H1 (cell line): ENCODE results near the gene FGR. TPM values are rescaled to one million over a fixed set of nuclear protein-coding genes. Genes with fewer than 3 reads are reported as not detected.
"Not testable (repeated sequence)": the region's sequence is repeated elsewhere in the genome, so short reads cannot be mapped to it uniquely, and the experiment has no call there.

Experiments used
- CTCF ChIA-PET: fragments of 300-600 bp; sonication (Branson Sonifier 250); formaldehyde crosslinking; loops from one replicate; lab custom pipeline; 2021; ENCODE audit not compliant: partially characterized antibody; lab: Charles Lee
- POLR2A ChIA-PET: fragments of 300-600 bp; sonication (Branson Sonifier 250); formaldehyde crosslinking; loops from one replicate; lab custom pipeline; 2021; ENCODE audit warnings: inconsistent platforms; ENCODE audit not compliant: partially characterized antibody; lab: Charles Lee
- DNase-seq, 2 experiments: peaks; one replicate each; pipeline versions ENCODE4 v3.0.0 to v3.0.0-alpha.2; 2010 to 2022; ENCODE audit warnings: low spot score in 2 of 2, low read depth in 1 of 2, mixed read lengths in 1 of 2
- FAIRE-seq: peaks from 2 replicates; lab custom pipeline; 2011; peaks lifted over from hg19 to GRCh38; lab: Jason Lieb, UNC
- H2AFZ ChIP-seq: 2 replicates; pipeline ENCODE4 v1.8.1; 2012; ENCODE audit warnings: low read length, inconsistent platforms
- H2AK5ac ChIP-seq: 2 replicates; pipeline ENCODE4 v1.6.1; 2013; ENCODE audit warnings: low read depth, low read length
- H2BK120ac ChIP-seq: replicated peaks from 2 replicates; pipeline ENCODE3; 2013; ENCODE audit warnings: low read depth, low read length, inconsistent platforms
- H2BK12ac ChIP-seq: 2 replicates; pipeline ENCODE4 v1.6.1; 2013; ENCODE audit warnings: low read depth, low read length
- H2BK15ac ChIP-seq: 2 replicates; pipeline ENCODE4 v1.6.1; 2013; ENCODE audit warnings: low read length
- H2BK20ac ChIP-seq: 2 replicates; pipeline ENCODE4 v1.6.1; 2013; ENCODE audit warnings: low read length
- H2BK5ac ChIP-seq: 2 replicates; pipeline ENCODE4 v1.6.1; 2013; ENCODE audit warnings: low read depth, low read length
- H3K14ac ChIP-seq: 2 replicates; pipeline ENCODE4 v1.6.1; 2013; ENCODE audit warnings: inconsistent platforms; ENCODE audit not compliant: insufficient read length
- H3K18ac ChIP-seq: 2 replicates; pipeline ENCODE4 v1.6.1; 2013; ENCODE audit warnings: low read length; ENCODE audit errors: extremely low read depth
- H3K23ac ChIP-seq: 2 replicates; pipeline ENCODE4 v1.6.1; 2013; ENCODE audit warnings: inconsistent platforms; ENCODE audit not compliant: insufficient read length
- H3K23me2 ChIP-seq: 2 replicates; pipeline ENCODE4 v1.6.1; 2013; ENCODE audit warnings: low read depth, low read length
- H3K27ac ChIP-seq: 2 replicates; pipeline ENCODE4 v1.6.1; 2011; ENCODE audit warnings: low read depth, low read length, inconsistent platforms
- H3K27me3 ChIP-seq, 4 experiments: replicated peaks in 1 of 4; 1 replicate in 1 of 4; 2 replicates in 3 of 4; pipeline versions ENCODE4 v1.6.1 to v1.8.1; 2011 to 2013; ENCODE audit warnings: low read length in 3 of 4, mild to moderate bottlenecking in 3 of 4, inconsistent platforms in 2 of 4, mixed read lengths in 2 of 4, moderate library complexity in 1 of 4; ENCODE audit not compliant: control insufficient read depth in 3 of 4, insufficient read depth in 3 of 4; ENCODE audit errors: extremely low read depth in 1 of 4
- H3K36me3 ChIP-seq, 4 experiments: 2 replicates each; pipeline versions ENCODE4 v1.6.1 to v1.8.1; 2011 to 2013; ENCODE audit warnings: mild to moderate bottlenecking in 4 of 4, low read length in 3 of 4, moderate library complexity in 2 of 4, control low read depth in 1 of 4, inconsistent platforms in 1 of 4; ENCODE audit not compliant: insufficient read depth in 4 of 4, control insufficient read depth in 2 of 4
- H3K4ac ChIP-seq: replicated peaks from 2 replicates; pipeline ENCODE3; 2013; ENCODE audit warnings: low read length, low read depth, mixed read lengths, inconsistent platforms; ENCODE audit not compliant: insufficient read length
- H3K4me1 ChIP-seq, 4 experiments: replicated peaks in 1 of 4; 1 replicate in 1 of 4; 2 replicates in 3 of 4; pipeline versions ENCODE4 v1.6.1 to v1.8.1; 2011 to 2013; ENCODE audit warnings: low read length in 3 of 4, inconsistent platforms in 2 of 4, mixed read lengths in 1 of 4; ENCODE audit not compliant: insufficient read depth in 4 of 4, control insufficient read depth in 3 of 4
- H3K4me2 ChIP-seq, 2 experiments: 2 replicates each; pipeline versions ENCODE4 v1.6.1 to v1.8.1; 2011 to 2013; ENCODE audit warnings: low read depth in 2 of 2, low read length in 2 of 2, control low read depth in 1 of 2, inconsistent platforms in 1 of 2, mild to moderate bottlenecking in 1 of 2; ENCODE audit not compliant: insufficient read depth in 1 of 2
- H3K4me3 ChIP-seq, 4 experiments: fragments of 200-600, 300-600 bp in 1 of 4; sonication (generic), shearing (Covaris generic), sonication (Bioruptor Twin) in 1 of 4; 2 replicates each; pipeline versions ENCODE4 v1.5.1 to v1.8.1; 2011 to 2016; ENCODE audit warnings: low read length in 4 of 4, low read depth in 3 of 4, control low read depth in 2 of 4, inconsistent platforms in 2 of 4, mild to moderate bottlenecking in 2 of 4, mixed read lengths in 1 of 4, moderate library complexity in 1 of 4; ENCODE audit not compliant: insufficient read depth in 2 of 4; ENCODE audit errors: extremely low read depth in 1 of 4
- H3K56ac ChIP-seq: replicated peaks from 2 replicates; pipeline ENCODE3; 2013; ENCODE audit warnings: low read depth, mild to moderate bottlenecking, mixed read lengths, low read length, inconsistent platforms; ENCODE audit not compliant: insufficient read length
- H3K79me1 ChIP-seq: 2 replicates; pipeline ENCODE4 v1.6.1; 2013; ENCODE audit warnings: low read depth, low read length, control low read depth
- H3K79me2 ChIP-seq, 2 experiments: 2 replicates each; pipeline versions ENCODE4 v1.6.1 to v1.8.1; 2012 to 2013; ENCODE audit warnings: low read length in 2 of 2, mild to moderate bottlenecking in 2 of 2, inconsistent platforms in 1 of 2; ENCODE audit not compliant: insufficient read depth in 2 of 2, control insufficient read depth in 1 of 2
- H3K9ac ChIP-seq, 4 experiments: replicated peaks in 1 of 4; 1 replicate in 1 of 4; 2 replicates in 3 of 4; pipeline versions ENCODE4 v1.6.1 to v1.8.1; 2011 to 2013; ENCODE audit warnings: low read depth in 3 of 4, low read length in 3 of 4, control low read depth in 2 of 4, mild to moderate bottlenecking in 2 of 4, moderate library complexity in 2 of 4, inconsistent platforms in 1 of 4; ENCODE audit errors: extremely low read depth in 1 of 4
- H3K9me3 ChIP-seq, 2 experiments: 2 replicates each; pipeline versions ENCODE4 v1.6.1 to v1.8.1; 2012 to 2013; ENCODE audit warnings: mild to moderate bottlenecking in 2 of 2, moderate library complexity in 2 of 2, control low read depth in 1 of 2, inconsistent platforms in 1 of 2, low read depth in 1 of 2, low read length in 1 of 2, mixed read lengths in 1 of 2; ENCODE audit not compliant: insufficient read depth in 2 of 2
- H4K20me1 ChIP-seq, 2 experiments: replicated peaks in 1 of 2; 2 replicates each; pipeline versions ENCODE3 to v1.8.1; 2011 to 2013; ENCODE audit warnings: inconsistent platforms in 2 of 2, low read length in 2 of 2, mild to moderate bottlenecking in 1 of 2; ENCODE audit not compliant: insufficient read depth in 2 of 2, control insufficient read depth in 1 of 2
- H4K5ac ChIP-seq: 2 replicates; pipeline ENCODE4 v1.6.1; 2013; ENCODE audit warnings: low read length, low read depth, mixed read lengths, inconsistent platforms; ENCODE audit not compliant: insufficient read length
- H4K8ac ChIP-seq: 2 replicates; pipeline ENCODE4 v1.8.0; 2013; ENCODE audit warnings: mild to moderate bottlenecking, moderate library complexity, low read length, inconsistent platforms; ENCODE audit not compliant: insufficient read depth; ENCODE audit errors: extremely low read depth
- H4K91ac ChIP-seq: replicated peaks from 2 replicates; pipeline ENCODE3; 2013; ENCODE audit warnings: low read length, mixed read lengths, inconsistent platforms; ENCODE audit not compliant: insufficient read length
- EP300 ChIP-seq, 2 experiments: IDR thresholded peaks; 1 replicate in 1 of 2; 2 replicates in 1 of 2; pipeline ENCODE4 v1.6.1; 2011 to 2012; ENCODE audit warnings: low read depth in 2 of 2, low read length in 2 of 2, mild to moderate bottlenecking in 2 of 2, borderline replicate concordance in 1 of 2, inconsistent platforms in 1 of 2, moderate library complexity in 1 of 2
- GABPA ChIP-seq: IDR thresholded peaks from 2 replicates; pipeline ENCODE4 v1.6.1; 2011; ENCODE audit warnings: mild to moderate bottlenecking, low read length, moderate library complexity, borderline replicate concordance; ENCODE audit not compliant: insufficient read depth
- KDM1A ChIP-seq: fragments of 200-600, 300-600 bp; sonication (generic); IDR thresholded peaks from 2 replicates; pipeline ENCODE4 v1.7.1; 2016; ENCODE audit warnings: mild to moderate bottlenecking, low read length, borderline replicate concordance
- SAP30 ChIP-seq: fragments of 300-600 bp; sonication (generic); IDR thresholded peaks from 2 replicates; pipeline ENCODE4 v1.7.1; 2012; ENCODE audit warnings: low read length, moderate library complexity, mild to moderate bottlenecking, inconsistent platforms; ENCODE audit not compliant: insufficient read depth, insufficient replicate concordance
- WGBS, 2 experiments: shearing (Covaris generic) in 1 of 2; methylation state at CpG; one replicate each; pipeline versions ENCODE4 v1.1.6 to v1.1.7; 2013 to 2015; ENCODE audit warnings: low lambda C conversion rate in 2 of 2, mixed read lengths in 2 of 2, inconsistent platforms in 1 of 2, low coverage in 1 of 2, missing lambda C conversion rate in 1 of 2; ENCODE audit not compliant: insufficient replicate concordance in 2 of 2, insufficient coverage in 1 of 2, insufficient read length in 1 of 2; ENCODE audit errors: extremely low coverage in 1 of 2, missing lambda C conversion rate in 1 of 2; 5-methylcytosine and 5-hydroxymethylcytosine counted together
- polyA plus RNA-seq, 7 experiments: library from polyadenylated mRNA; depleted of rRNA in 3 of 7; stranded (reverse) in 5 of 7; unstranded in 2 of 7; fragments of >200 nt in 5 of 7; fragments of 200-250 nt in 2 of 7; gene quantifications; 1 replicate in 5 of 7; 2 replicates in 1 of 7; 4 replicates in 1 of 7; pipeline versions ENCODE4 v1.2.1 to v1.2.3, GENCODE V29; 2011 to 2013; ENCODE audit warnings: missing spikeins in 2 of 7, mixed read lengths in 2 of 7
- total RNA-seq: library from RNA; stranded (reverse); fragmentation: NEBNext Ultra II Directional; extraction: Animal tissue kit (Norgen Biotek cat#: 25700); gene quantifications from 2 replicates; pipeline ENCODE4 v1.2.1, GENCODE V29; 2021

Gene FGR
- total and polyA plus RNA-seq, 2 of the 8 experiments (the other 6 are each of a cell fraction or from before 2014, with no cell fraction given) = 0.22 to 0.95 TPM

- TF ChIP-seq SAP30 (no peak), GABPA (no peak), KDM1A (no peak), EP300 (IDR thresholded peaks at IDR 0.05; ENCODE audit: borderline replicate concordance in 1 of 2, low read depth in 2 of 2, low read length in 2 of 2) (no peak)
Measured at GRCh38 chr1:27621051-27621920, 13.7 kb downstream of the FGR start (continued).

DNA sequence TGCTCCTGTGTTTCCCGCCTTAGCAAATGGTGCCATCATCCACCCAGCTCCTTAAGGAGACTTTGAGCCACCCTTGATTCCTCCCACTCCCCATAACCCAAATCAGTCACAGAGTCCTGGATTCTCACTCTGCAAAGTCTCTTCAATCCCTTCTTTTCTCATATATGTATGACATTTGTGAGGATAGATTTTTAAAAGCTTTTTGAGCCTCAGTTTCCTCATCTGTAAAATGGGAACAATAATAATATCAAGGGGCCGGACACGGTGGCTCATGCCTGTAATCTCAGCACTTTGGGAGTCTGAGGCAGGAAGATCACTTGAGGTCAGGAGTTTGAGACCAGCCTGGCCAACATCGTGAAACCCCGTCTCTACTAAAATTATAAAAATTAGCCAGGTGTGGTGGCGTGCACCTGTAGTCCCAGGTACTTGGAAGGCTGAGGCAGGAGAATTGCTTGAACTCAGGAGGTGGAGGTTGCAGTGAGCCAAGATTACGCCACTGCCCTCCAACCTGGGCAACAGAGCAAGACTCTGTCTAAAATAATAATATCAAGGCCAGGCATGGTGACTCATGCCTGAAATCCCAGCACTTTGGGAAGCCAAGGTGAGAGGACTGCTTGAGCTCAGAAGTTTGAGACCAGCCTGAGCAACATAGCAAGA lies 15.1 kb downstream of the FGR start:
- H2AFZ ChIP-seq, H3K56ac ChIP-seq, H4K91ac ChIP-seq, H3K9ac ChIP-seq, H3K79me2 ChIP-seq, H2BK5ac ChIP-seq, H2BK12ac ChIP-seq, H2BK20ac ChIP-seq, H4K20me1 ChIP-seq, H3K23me2 ChIP-seq, H3K4ac ChIP-seq, H3K27ac ChIP-seq, H3K18ac ChIP-seq, H2BK15ac ChIP-seq, H2BK120ac ChIP-seq, H2AK5ac ChIP-seq, H3K4me2 ChIP-seq, H3K4me3 ChIP-seq, H3K36me3 ChIP-seq, H3K79me1 ChIP-seq, POLR2A ChIA-PET, H3K23ac ChIP-seq, FAIRE-seq, H3K14ac ChIP-seq, DNase-seq, H3K9me3 ChIP-seq, H4K5ac ChIP-seq, H4K8ac ChIP-seq: not testable (repeated sequence)
- peaks cover 0 to 11% (median 6%) of the 10 kb centered on the region in 4 experiments; a peak in 2 of 7 replicates for H3K27me3 ChIP-seq
- peaks cover 0 to 24% (median 11%) of the 10 kb centered on the region in 4 experiments; a peak in 6 of 7 replicates for H3K4me1 ChIP-seq
- WGBS, 2 experiments = 88% methylated on average over 7 of the region's 7 CpGs; no CpG with 5 or more reads in 1 of the 2 experiments
- CTCF ChIA-PET = interaction anchor here (1.1 to 37.8 kb wide), 10 partner anchors 11 to 319 kb away, joined by 3 to 1807 read pairs (median 8); partner anchors contain the start of genes AHDC1 and IFI6
